Measurements from ENCODE around the gene MEOX1.

DNA sequence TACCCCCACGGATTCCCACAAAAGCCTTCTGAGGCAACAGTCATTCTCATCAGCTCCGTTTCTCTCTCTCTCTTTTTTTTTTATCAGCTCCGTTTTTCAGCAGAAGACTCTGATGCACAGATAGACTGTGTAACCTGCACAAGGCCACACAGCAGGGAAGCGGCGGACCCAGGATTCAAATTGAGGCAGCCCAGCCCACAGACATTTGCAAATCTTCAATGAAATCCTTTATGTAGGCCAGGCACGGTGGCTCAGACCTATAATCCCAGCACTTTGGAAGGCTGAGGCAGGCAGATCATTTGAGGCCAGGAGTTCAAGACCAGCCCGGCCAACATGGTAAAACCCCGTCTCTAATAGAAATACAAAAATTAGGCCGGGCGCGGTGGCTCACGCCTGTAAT lies 2.4 kb upstream of the MEOX1 start:
- no peak for TF ChIP-seq EZH2 (IDR thresholded peaks at IDR 0.05; ENCODE audit: insufficient read depth, poor library complexity, severe bottlenecking)
- no peak for TF ChIP-seq EZH2phosphoT487 (IDR thresholded peaks at IDR 0.05; ENCODE audit: insufficient read depth, low read depth)
